ENCODE measurements around the gene SLC39A11.
A peak's percentile ranks its signal among the peaks of the same experiment; 100 is the strongest.
"Not testable (repeated sequence)": the region's sequence is repeated elsewhere in the genome, so short reads cannot be mapped to it uniquely, and the experiment has no call there.

SLC39A11 gene

DNA sequence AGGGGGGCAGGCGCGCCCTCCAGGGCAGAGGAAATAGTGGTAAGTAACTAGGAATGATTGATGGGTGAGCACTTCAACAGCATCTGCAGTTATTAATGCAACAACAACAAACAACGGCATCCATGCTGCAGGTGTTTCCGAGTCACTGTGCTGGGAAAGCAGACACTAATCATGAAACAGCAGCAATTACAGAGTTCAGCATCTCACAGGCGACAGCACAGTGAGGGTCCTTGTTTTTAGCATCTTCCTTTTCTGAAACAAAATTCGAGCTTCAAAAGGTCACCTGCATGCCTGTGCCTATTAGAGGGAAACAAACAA is 191.9 kb downstream of the SLC39A11 start:
- no peak for DNase-seq

DNA sequence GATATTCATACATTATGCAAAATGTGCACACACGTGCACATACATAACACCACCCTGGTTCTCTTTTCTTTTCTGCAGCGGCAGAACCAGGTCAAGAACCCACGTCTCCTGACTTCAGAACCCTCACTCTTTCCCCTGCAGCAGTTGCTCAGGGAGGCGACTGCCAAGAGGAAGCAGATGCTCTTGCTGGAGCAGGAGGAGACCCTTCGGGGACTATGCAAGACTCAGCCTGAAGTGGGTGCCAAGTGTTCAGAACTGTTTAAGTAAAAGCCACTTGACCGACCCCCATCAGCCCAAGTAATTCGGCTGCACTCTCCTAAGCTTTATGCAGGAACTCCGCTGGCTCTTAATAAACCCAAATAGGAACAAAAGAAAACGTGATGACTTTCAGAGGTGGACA is 193.8 kb downstream of the SLC39A11 start:
- no peak for DNase-seq

DNA sequence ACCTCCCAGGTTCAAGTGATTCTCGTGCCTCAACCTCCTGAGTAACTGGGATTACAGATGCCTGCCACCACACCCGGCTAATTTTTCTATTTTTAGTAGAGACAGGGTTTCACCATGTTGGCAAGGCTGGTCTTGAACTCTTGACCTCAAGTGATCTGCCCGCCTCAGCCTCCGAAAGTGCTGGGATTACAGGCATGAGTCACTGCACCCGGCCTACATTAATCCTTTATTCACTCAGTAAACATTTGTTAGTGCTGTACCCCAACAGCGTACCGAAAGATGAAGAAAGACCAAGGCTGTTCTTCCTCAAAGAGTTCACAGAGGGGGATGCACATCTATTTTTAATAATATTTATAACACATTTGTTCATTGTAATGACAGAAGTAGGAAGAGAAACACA is 196.2 kb downstream of the SLC39A11 start:
- DNase-seq, result not testable (repeated sequence)

DNA sequence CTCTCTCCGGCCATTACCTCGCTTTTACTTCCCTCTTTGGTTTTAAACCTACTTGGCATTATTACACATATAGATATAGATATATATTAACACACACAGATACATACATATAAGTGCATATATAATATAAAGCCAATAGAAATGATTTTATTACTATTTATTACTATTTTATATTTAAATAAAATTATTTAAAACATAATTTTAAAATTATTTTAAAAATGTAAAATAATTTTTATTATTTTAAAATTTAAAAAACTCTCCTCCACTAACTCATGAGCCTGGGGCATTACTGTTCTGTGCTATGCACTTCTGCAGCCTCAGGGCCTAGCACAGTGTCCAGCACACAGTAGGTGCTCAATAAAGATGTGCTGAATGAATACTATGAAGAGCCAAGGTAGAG is 200.9 kb downstream of the SLC39A11 start:
- DNase-seq, result no peak

DNA sequence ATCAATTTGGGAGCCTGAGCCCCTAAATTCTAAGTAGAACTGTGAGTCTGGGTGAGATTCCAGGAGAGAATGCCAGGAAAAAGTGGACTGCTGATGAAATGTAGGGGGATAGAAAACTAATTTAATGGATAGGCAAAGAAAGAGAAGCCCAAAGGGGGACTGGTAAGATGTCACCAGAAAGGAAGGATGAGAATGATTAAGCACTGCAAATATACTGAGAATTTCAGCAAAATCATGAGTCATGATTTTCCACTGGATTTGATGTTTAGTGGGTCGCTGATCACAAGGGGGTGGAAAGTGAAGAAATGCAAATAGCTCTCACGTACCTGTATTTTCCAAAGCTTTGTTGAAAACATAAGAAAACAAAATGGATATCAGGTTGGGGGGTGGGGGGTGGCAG is 201.8 kb downstream of the SLC39A11 start:
- no peak for DNase-seq

DNA sequence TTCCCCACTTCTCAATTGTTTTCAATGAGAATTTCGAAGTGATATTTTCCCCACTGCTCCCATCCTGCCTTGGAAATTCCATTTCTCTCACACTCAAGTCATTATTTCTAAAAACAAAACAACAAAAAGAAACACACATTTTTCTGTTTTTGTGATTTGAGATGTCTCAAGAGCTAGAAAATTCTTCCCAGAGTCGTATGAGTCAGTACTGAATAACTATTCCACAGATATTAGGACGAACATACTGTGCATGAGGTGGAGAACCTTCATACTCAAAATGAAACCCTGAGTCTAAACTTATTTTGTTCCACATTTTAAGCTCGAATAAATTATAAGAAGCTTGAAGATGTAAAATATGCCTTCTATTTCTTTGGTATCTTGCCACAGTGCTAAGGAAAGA is 204.6 kb downstream of the SLC39A11 start:
- no peak for DNase-seq

DNA sequence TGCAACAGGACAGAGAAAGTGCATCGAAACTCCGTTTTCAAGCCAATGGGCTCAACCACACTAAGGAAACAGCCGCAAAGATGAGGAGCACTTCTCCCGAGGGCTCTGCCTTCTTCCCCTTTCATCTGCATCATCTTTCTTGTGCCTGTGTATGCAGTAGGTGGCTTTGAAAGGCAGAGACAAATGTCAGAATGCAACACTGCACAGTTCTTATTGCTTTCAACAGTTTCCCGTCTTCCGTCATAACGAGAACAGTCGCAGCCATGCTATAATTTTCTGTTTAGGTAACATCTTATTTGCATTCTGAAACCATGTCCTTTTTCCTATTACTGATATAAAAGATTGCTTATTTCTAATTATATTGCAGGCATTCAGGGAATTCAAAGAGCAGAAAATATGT is 205.2 kb downstream of the SLC39A11 start:
- no peak for DNase-seq

DNA sequence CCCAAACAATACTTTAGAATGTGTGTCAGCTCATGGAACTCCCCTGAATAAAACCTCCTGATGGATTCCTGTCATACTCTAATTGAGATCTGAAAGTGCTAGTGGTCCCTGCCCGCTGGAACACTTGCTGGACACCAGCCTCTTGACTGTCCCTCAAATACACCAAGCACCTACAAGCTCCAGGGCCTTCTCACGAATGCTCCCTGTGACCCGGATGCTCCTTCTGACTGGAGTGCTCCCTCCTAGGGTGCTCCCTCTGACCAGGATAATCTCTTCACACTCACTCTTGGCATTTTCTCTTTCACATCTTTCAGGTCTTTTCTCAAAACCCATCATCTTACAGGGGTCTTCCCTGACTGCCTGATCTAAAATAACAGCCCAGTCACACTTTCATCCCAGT is 205.9 kb downstream of the SLC39A11 start:
- DNase-seq, result no peak

DNA sequence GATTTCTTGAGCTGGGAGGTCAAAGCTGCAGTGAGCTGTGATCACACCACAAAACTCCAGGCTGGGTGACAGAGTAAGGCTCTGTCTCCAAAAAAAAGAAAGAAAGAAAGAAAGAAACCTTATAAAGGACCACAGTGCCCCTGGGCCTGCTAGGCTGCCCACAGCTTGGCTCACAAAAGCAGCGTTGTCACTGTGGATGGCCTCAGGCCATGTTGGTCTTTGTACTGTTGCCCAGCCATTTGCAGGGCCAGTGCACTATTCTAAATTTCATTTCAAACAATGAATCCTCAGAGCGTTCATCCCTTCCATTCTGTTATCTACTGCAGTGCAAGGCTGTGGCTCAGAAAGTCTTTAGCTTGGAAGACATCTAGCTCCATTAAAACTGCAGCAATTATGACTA is 208.4 kb downstream of the SLC39A11 start:
- no peak for DNase-seq

DNA sequence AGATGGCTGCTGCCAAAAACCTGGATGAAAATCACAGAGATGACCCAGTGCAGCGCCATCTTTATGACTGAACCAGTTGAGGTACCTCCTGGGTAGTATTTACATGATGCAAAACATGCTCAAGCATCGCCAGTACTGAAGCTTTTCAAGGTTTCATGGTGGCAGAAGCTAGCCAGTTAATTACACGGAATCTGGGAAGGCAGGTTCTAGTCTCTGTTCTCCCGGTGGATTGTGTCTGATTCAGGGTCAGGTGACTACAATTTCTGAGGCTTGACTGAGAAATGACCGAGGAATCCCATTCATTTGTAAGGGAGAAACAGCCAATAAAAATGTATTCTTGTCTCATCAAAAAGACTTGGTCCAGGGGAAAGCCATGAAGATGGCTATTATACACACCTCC is 209.1 kb downstream of the SLC39A11 start:
- no peak for DNase-seq

DNA sequence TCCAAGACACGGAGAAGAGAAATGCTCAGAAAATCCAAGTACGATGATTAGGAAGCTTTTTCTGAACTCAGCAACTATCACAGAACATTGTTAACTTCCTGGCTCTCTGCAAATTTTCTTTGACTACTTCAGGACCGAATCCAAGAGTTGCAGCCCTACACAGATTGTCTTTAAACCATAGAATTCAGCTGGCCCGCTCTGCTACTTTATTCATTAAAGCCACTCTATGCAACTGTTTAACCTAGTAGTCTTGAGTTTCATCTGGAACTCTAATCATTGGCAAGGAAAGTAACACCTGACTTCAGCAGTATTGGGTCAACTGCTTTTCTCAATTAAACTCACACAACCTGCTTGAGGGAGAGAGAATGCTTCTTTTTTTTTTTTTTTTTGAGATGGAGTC is 210.1 kb downstream of the SLC39A11 start:
- DNase-seq, result no peak

DNA sequence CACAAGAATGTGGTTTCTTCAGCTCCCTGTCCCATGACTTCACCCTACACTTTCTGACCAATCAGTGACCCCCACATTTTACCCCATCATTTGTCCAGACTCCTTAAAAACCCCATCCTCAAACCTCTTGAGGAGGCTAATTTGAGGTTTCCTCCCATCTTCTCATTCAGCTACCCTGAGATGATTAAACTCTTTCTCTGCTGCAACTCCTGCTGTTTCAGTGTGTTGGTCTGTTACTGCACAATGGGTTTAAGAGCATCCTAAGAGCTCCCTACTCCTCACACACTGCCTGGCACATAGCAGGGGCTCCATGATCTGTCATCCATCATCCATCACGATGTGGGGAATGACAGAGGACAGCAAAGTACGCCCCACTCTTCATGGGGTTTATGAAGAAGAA is 212.6 kb downstream of the SLC39A11 start:
- no peak for DNase-seq

DNA sequence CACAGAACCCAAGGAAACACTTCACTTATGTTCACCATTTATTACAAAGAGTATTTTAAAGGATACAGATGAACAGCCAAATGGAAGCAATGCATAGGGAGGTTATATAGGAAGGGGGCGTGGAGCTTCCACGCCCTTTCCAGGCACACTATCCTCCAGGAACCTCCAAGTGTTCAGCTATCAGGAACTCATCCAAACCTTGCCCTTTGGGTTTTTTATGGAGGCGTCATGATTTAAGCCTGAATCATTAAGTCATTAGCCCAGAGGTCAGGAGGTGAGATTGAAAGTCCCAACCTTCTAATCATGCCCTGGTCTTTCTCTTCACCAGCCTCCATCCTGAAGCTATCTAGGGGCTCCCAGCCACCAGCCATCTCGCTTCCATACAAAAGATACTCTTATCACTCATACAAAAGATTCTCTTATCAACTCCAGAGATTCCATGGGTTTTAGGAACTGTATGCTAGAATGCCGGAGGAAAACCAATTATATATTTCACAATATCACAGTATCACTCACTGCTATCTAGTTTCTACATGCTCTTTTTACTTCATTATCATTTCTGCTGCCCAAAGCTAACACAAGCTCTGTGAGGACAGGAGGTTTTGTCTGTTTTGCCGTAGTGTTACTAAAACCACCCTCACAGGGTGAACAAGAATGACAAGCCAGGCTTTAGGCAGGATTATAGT is 213.4 kb downstream of the SLC39A11 start:
- no peak for DNase-seq

DNA sequence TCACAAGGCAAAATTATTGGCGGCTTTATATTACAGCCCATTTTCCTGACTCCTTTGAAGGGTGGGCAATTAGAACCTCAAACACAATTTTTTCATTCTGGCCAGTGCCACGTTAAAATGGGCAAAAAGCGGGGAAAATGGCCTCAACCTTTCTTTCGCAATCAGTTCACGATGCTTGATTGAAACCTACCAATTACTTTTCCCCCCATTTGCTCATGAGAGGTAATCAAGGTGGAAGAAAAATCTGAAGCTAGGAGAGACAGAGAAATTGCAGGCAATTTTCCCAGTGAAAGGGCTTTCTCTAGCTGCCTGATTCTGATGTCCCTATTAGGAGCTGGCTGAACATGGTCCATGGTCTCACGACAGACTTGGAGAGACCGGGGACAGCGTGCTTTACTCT is 215.1 kb downstream of the SLC39A11 start:
- DNase-seq, result no peak

DNA sequence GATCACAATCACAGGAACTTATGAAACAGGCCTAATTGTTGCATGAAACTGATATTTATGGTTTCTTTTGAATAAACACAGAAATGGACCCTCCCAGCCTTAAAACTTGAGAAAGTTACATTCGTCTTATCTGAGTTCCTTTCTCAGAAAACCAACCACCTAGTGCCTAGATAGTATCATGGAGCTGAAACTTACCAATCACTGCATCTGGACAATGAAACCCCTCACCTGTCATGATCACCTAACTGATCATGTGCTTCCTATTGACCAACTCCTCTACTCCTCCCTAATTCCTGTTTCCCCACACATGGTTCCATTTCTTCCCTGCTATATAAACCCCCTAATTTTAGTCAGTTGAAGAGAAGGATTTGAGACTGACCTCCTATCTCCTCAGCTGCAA is 216.1 kb downstream of the SLC39A11 start:
- no peak for DNase-seq

DNA sequence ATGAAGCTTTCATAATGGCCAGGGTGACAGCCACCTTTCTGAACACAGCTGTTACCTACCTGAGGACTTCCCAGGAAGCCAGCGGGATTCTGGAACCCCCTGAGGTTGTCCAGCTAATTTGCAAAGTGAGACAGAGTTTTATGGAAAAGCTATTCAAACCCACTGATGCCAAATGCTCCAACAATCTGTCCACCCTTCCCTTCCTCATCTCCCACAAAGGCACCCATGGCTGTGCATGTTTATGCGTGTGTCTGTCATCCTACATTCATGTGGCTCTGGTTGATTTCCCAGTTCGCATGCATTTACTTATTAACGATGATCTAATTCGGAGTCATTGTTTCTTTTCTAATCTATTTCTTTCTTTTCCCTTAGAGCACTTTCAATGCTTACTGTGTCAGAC is 217.1 kb downstream of the SLC39A11 start:
- no peak for DNase-seq

DNA sequence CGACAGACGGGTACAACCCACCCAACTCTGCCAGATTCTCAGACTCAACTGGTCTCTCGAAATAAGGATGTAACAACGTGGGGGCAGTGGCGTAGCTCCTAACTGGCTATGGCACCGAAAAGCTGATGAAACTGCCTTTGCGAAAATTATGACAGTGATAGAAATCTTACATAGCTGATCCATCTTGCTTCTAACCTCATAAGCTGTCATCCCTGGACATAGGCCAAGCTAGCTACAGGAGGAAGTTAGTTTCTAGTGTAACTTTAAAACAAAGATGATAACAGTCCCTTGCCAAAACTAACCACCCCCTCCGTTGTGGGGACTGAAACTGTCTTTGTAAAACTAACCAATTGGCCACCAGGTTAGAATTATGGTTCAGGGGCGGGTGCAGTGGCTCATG is 220.1 kb downstream of the SLC39A11 start:
- DNase-seq, result no peak

DNA sequence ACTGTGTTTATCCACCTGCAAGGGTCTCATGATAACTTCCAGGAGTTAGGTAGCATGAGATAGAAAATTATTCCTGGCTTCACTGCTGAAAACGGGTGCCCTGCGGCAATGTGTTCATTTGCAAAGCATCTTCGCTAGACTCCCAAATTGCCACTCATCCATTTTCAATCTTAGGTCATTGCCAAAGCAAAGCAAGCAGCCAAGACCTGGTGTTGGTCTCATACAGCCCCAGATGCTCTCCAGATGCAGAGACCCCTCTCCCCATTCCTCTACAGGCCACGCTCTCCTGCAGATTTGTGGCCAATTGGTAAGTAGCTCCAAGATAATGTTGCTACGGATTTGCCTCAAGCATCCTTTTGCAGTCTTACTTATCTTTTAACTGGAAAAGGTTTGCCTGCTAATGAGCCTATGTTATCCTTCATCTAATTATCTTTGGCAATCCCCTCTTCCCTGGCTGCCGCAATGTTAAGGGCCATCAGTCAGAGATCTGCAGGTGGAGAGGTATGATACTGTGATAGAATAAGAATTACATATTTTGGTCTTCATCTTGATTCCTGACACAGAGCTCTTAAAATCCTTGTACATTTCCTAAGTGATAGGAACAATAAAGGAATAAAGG is 222.0 kb downstream of the SLC39A11 start:
- no peak for DNase-seq

DNA sequence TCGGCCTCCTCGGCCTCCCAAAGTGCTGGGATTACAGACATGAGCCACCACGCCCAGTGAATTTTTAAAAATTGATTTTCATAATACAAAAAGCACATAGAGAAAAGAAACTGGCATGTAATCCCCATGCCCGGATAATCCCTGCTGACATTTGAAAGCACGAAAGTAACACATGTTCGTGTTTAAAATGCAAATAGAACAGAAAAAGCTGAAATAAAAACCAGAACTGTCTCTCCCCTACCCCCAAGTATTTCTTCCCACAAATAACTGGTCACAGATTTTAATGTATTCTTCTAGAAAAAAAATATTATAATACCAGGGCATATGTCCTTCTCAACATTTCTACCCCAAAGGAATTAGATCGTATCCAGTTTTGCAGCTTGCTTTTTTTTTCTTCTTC is 222.9 kb downstream of the SLC39A11 start:
- DNase-seq, result no peak

DNA sequence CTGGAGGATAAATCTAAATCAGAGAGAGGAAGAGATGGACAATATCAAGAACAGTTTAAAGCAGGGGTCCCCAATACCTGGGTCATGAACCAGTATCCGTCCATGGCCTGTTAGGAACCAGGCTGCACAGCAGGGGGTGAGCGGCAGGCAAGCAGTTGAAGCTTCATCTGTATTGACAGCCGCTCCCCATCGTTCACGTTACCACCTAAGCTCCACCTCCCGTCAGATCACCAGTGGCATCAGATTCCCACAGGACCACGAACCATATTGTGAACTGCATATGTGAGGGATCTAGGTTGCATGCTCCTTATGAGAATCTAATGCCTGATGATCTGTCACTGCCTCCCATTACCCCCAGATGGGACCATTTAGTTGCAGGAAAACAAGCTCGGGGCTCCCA is 226.5 kb downstream of the SLC39A11 start:
- no peak for DNase-seq

DNA sequence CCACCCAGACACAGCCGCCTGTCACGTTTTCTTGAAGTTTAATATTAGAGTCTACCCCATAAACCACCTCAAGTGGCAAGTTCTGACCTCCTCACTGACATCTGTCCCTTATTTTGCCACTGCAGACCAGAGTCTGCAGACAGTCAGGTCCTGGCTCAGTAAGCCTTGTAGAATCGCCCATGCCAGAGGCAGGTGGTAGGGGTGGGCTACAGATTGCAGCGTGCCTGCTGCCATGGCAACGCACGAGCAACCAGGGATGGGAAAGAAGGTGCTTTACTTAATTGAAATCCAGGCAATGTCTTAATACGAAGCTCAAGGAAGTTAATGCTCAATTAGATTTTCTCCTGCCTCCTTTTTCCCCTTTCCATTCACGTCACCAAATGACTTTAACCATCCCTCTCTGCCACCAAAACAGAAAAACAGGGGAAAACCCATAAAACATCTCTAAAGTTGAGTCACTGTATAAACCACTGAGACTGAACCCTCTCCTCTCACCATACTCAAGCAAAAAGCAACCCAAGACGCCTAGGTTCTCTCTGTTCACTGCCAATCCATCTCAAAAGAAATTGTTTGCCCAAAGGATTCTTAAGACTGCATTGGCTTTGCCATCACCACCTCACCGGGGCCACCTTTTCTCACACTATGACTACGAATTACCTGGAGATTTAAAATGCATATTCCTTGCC is 228.8 kb downstream of the SLC39A11 start:
- DNase-seq, result peak; percentile 43

DNA sequence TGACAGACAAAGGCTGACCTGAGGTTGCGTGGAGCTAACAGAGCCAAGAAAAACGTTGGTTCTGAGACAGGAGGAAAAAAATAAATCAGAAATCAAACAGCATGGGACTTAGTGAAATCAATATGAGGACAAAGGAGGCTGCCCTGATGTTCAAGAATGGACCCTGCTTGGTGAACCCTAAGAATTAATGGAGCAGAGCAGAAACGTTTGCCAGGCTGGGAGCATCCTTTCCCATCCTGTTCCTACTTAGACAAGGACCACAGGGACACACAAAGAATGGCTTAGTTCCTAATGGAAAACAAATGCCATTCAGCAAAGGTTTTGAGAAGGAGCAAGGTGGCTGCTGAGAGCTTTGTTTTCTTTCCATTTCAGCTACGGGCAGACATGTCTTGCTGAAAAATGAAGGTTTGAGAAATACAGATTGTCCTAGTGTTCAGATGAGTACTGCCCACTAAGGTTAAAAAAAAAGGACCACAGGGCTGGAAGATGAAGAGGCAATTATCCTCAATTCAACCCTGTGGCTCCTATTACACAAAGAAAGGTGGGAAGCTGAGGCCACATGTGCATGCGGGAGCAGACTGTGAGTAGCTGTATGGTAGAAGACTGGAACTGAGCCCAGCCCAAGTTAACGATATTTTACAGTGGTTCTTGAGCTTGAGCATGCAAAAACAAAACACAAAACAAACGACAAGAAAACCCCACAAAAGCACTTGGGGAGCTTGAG is 230.1 kb downstream of the SLC39A11 start:
- no peak for DNase-seq

DNA sequence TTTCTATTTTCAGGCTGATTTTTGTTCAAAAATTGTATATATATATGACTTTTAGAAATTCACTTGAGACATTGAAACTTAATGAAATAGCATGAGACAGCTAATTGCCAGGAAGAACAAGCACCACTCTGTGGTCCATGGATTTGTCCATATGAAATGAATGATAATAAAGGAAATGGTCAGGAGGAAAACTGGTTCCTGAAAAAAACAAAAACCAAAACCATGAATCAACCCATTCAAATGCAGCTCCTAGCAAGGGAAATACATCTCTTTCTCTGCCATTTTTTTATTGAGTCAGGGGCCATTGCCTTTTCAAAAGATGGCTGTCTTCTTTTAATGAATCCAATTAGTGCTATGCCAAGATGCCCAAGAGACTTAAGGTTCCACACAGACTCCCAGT is 230.7 kb downstream of the SLC39A11 start:
- DNase-seq, result no peak

DNA sequence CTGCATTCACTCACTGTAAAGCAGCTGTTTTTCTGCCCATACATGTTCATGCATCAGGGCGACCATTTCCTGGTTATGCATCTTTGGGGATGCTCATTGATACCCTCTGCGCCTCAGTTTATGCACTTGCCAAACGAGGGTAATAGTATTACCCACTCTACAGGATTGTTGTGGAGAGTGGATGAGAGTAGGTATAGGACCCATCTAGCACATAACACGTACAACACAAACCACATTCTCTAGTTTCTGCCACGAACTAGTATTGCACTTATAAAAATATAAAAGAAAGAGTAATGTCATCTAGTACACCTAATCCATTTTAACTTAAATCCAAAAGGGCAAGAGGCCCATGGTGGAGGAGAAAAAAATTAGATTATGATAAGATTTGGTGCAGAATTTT is 231.7 kb downstream of the SLC39A11 start:
- no peak for DNase-seq
